Measurements from ENCODE around the gene CXCL14.

CXCL14 gene

DNA sequence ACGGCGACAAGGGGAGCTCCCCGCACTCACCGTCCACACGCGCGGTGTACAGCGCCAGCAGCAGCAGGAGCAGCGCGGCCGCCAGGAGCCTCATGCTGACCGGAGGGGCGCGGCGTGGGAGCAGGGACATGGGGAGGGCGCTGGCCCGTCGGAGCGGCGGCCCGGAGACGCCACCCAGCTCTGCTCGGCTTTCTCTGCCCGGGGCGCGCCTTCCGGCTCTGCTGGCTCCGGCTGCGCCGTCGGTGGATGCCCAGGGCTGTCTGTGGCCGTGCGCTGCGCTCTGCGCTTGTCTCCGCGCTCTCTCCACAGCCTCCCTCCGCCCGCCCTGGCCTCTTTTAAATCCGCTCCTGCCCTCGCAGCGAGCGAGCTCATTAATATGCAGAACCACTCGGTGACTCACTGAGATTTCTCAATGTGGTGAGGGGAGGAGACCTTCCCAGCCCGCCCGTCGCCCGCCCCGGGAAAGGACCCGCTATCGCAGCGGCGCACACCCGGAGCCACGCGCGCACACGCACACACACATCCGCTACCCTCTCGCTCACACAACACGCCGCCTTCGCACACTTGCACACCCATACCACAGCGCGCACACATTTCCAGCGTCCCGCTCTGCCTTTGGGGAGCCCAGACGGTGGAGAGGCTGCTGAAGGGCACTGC, at the start of gene CXCL14:
Gene CXCL14, minus strand, starts transcription at position 307 of the 657 bp plus-strand sequence. Its CDS starts 213 bp downstream, at position 94.
- H3K9me3 Mint-ChIP-seq, result no peaks in the 10 kb centered on the region
- no peak within 1 kb of the TSS for H3K4me3 Mint-ChIP-seq
- H3K36me3 Mint-ChIP-seq, result no peaks in the 10 kb centered on the region
- no peak within 1 kb of the TSS for H3K27ac Mint-ChIP-seq
- H3K27me3 Mint-ChIP-seq, result peaks cover 26% of the 10 kb centered on the region
- no peaks in the 10 kb centered on the region for H3K4me1 Mint-ChIP-seq

- Mint-ChIP-seq H3K36me3 (no peaks in the 10 kb centered on the region), H3K4me3 (no peak overlapping the region), H3K27ac (no peak overlapping the region), H3K27me3 (peaks cover 3% of the 10 kb centered on the region), H3K4me1 (no peaks in the 10 kb centered on the region), H3K9me3 (no peaks in the 10 kb centered on the region)
These were observed 47.8 kb upstream of the CXCL14 start for GRCh38 chr5:135626636-135627035.

DNA sequence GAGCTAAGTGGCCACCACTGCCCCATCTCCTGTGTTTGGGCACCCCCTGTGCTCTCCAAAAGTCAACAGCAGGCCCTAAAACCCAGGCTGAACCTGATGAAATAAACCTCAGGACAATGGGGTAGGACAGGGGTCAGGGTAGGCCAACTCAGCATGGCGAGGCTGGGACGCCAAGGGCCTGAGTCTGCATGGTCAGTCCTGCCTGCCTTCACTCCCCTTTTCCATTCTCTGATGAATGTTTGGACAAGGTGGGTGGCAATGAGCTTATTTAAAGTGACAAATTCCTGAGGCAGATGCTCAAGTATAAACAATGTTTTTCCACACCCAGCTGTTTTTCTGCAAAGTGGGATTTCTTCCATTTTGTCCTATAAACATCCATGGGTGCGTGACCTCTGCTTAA, 47.2 kb upstream of the CXCL14 start:
- no peak overlapping the region for H3K4me3 Mint-ChIP-seq
- no peaks in the 10 kb centered on the region for H3K4me1 Mint-ChIP-seq
- H3K36me3 Mint-ChIP-seq, result no peaks in the 10 kb centered on the region
- H3K27me3 Mint-ChIP-seq, result peaks cover 3% of the 10 kb centered on the region
- H3K27ac Mint-ChIP-seq, result no peak overlapping the region
- peaks cover 1% of the 10 kb centered on the region for H3K9me3 Mint-ChIP-seq

DNA sequence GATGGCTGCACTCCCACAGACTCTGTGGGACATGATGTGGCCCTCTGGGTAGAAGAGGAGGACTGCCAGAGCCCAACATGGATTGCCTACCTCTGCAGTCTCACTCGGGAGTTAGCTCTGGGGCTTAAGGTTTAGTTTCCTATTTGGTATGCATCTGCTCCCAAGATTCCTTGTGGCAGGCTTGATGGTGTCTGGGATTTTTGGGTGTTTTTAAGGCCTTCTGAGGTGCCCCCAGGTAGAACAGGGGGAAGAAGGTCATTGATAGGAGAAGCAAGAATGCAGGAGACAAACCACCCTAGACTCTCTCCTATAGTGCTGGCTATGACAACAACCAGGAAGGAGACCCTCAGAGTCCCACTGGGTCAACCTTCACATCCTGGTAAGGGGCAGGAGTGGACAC, 46.7 kb upstream of the CXCL14 start:
- H3K9me3 Mint-ChIP-seq, result peaks cover 5% of the 10 kb centered on the region
- H3K4me1 Mint-ChIP-seq, result no peaks in the 10 kb centered on the region
- H3K27ac Mint-ChIP-seq, result no peak overlapping the region
- no peaks in the 10 kb centered on the region for H3K36me3 Mint-ChIP-seq
- no peak overlapping the region for H3K4me3 Mint-ChIP-seq
- peaks cover 3% of the 10 kb centered on the region for H3K27me3 Mint-ChIP-seq

- Mint-ChIP-seq H3K27ac (no peak overlapping the region), H3K9me3 (peaks cover 5% of the 10 kb centered on the region), H3K27me3 (peaks cover 3% of the 10 kb centered on the region), H3K4me3 (no peak overlapping the region), H3K36me3 (no peaks in the 10 kb centered on the region), H3K4me1 (no peaks in the 10 kb centered on the region)
These were observed 46.3 kb upstream of the CXCL14 start for GRCh38 chr5:135625061-135625460.

- no peak overlapping the region for H3K4me3 Mint-ChIP-seq
- H3K4me1 Mint-ChIP-seq, result no peaks in the 10 kb centered on the region
- peaks cover 17% of the 10 kb centered on the region for H3K9me3 Mint-ChIP-seq
- H3K36me3 Mint-ChIP-seq, result peaks cover 5% of the 10 kb centered on the region
- peaks cover 6% of the 10 kb centered on the region for H3K27me3 Mint-ChIP-seq
- no peak overlapping the region for H3K27ac Mint-ChIP-seq
These were observed 44.5 kb upstream of the CXCL14 start for GRCh38 chr5:135623186-135623715.

DNA sequence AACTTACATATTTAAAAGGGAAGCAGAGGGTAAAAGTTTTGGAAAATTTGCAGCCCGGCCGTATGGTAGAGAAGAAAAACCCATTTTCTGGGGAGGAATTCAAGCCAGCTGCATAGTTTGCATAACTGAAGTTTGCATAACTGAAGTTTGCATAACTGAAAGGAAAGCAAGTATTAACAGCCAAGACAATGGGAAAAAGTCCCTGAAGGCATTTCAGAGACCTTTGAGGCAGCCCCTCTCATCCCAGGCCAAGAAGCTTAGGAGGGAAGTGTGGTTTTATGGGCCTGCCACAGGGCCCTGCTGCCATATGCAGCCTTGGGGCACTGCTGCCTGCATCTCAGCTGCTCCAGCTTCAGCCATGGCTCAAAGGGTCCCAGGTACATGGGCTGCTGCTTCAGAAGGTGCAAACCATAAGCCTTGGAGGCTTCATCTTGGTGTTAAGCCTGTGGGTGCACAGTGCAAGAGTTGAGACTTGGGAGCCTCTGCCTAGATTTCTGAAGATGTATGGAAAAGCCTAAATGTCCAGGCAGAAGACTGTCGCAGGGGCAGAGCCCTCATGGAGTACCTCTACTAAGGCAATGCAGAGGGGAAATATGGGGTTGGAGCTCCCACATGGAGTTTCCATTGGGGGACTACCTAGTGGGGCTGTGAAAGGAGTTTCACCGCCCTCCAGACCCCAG, 36.9 kb upstream of the CXCL14 start:
- Mint-ChIP-seq H3K9me3 (peaks cover 23% of the 10 kb centered on the region), H3K27ac (no peak overlapping the region), H3K4me1 (no peaks in the 10 kb centered on the region), H3K27me3 (peaks cover 13% of the 10 kb centered on the region), H3K36me3 (peaks cover 5% of the 10 kb centered on the region), H3K4me3 (no peak overlapping the region)

- Mint-ChIP-seq H3K4me3 (no peak overlapping the region), H3K36me3 (peaks cover 5% of the 10 kb centered on the region), H3K4me1 (no peaks in the 10 kb centered on the region), H3K27ac (no peak overlapping the region), H3K9me3 (peaks cover 22% of the 10 kb centered on the region), H3K27me3 (peaks cover 13% of the 10 kb centered on the region)
These were observed 36.4 kb upstream of the CXCL14 start for GRCh38 chr5:135615171-135615570.

DNA sequence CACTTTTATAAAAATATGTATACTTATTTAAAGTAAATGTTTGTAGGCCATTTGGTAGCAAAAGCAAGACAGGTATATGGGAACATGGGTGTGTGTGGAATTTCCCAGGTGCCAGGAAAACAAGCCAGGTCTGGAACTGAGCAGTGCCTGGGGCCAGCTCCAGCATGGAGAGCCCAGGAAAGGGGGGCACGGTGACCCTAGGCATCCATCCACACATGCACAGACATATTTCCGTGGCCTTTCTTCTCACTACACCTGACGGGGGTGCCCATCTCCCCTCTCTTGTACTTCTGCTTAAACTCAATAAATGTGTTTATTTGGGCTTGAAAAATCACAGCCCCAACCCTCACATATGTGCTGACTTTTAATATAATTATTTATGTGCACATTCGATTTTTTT, 31.2 kb upstream of the CXCL14 start:
- Mint-ChIP-seq H3K4me3 (no peak overlapping the region), H3K36me3 (no peaks in the 10 kb centered on the region), H3K27me3 (peaks cover 3% of the 10 kb centered on the region), H3K9me3 (no peaks in the 10 kb centered on the region), H3K4me1 (no peaks in the 10 kb centered on the region), H3K27ac (no peak overlapping the region)

- H3K27ac Mint-ChIP-seq, result no peak overlapping the region
These were observed 30.1 kb upstream of the CXCL14 start for GRCh38 chr5:135608761-135609443.

GRCh38 chr5:135608361-135608760, 29.6 kb upstream of the CXCL14 start:
- H3K4me1 Mint-ChIP-seq, result no peaks in the 10 kb centered on the region
- no peak overlapping the region for H3K4me3 Mint-ChIP-seq
- H3K36me3 Mint-ChIP-seq, result no peaks in the 10 kb centered on the region
- H3K9me3 Mint-ChIP-seq, result no peaks in the 10 kb centered on the region
- no peak overlapping the region for H3K27ac Mint-ChIP-seq
- peaks cover 2% of the 10 kb centered on the region for H3K27me3 Mint-ChIP-seq

More at GRCh38 chr5:135608761-135609443, 30.1 kb upstream of the CXCL14 start:
- Mint-ChIP-seq H3K4me1 (no peaks in the 10 kb centered on the region), H3K9me3 (no peaks in the 10 kb centered on the region), H3K4me3 (no peak overlapping the region), H3K36me3 (no peaks in the 10 kb centered on the region), H3K27me3 (peaks cover 2% of the 10 kb centered on the region)

GRCh38 chr5:135606431-135606830, 27.6 kb upstream of the CXCL14 start:
- Mint-ChIP-seq H3K36me3 (no peaks in the 10 kb centered on the region), H3K27ac (no peak overlapping the region), H3K4me3 (no peak overlapping the region), H3K4me1 (no peaks in the 10 kb centered on the region), H3K9me3 (no peaks in the 10 kb centered on the region), H3K27me3 (peaks cover 2% of the 10 kb centered on the region)

GRCh38 chr5:135605221-135605620, 26.4 kb upstream of the CXCL14 start:
- H3K27me3 Mint-ChIP-seq, result peaks cover 2% of the 10 kb centered on the region
- H3K4me3 Mint-ChIP-seq, result no peak overlapping the region
- no peaks in the 10 kb centered on the region for H3K36me3 Mint-ChIP-seq
- no peaks in the 10 kb centered on the region for H3K4me1 Mint-ChIP-seq
- H3K27ac Mint-ChIP-seq, result no peak overlapping the region
- no peaks in the 10 kb centered on the region for H3K9me3 Mint-ChIP-seq

DNA sequence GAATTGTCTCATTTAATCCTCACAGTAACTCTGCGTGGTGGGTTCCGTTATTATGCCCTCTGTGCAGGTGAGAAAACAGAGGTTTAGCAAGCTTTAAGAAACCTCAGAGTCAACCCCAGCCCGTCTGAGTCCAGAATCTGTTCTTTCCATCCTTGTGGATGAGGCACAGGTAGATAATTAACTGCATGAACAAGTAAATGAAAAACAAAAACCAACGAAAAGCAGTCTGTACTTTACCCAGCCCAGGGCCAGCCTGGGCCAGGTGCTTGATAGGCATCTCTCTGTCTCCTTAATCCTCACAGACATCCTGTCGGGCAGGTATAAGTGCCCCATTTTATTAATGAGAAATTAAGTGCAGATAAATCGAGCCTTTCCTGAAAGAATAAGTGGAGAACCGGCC, 25.3 kb upstream of the CXCL14 start:
- no peak overlapping the region for H3K27ac Mint-ChIP-seq

GRCh38 chr5:135602882-135603721, 24.3 kb upstream of the CXCL14 start:
- no peaks in the 10 kb centered on the region for H3K36me3 Mint-ChIP-seq
- no peaks in the 10 kb centered on the region for H3K9me3 Mint-ChIP-seq
- peaks cover 2% of the 10 kb centered on the region for H3K27me3 Mint-ChIP-seq
- H3K4me3 Mint-ChIP-seq, result no peak overlapping the region
- no peak overlapping the region for H3K27ac Mint-ChIP-seq
- no peaks in the 10 kb centered on the region for H3K4me1 Mint-ChIP-seq

More for the DNA sequence above, 25.3 kb upstream of the CXCL14 start:
- Mint-ChIP-seq H3K9me3 (no peaks in the 10 kb centered on the region), H3K27me3 (peaks cover 2% of the 10 kb centered on the region), H3K4me1 (no peaks in the 10 kb centered on the region), H3K4me3 (no peak overlapping the region), H3K36me3 (no peaks in the 10 kb centered on the region)
